GM06990 (cell line): ENCODE results near the gene PTPN23.

Experiments
- DNase-seq: peaks from one replicate; pipeline ENCODE4 v3.0.0-alpha.2; 2011; ENCODE audit not compliant: insufficient read length; ENCODE audit errors: extremely low read depth
- H3K27me3 ChIP-seq: replicated peaks from 2 replicates; pipeline ENCODE4 v1.6.0; 2011; ENCODE audit warnings: low read length; ENCODE audit not compliant: control insufficient read depth, insufficient read depth
- H3K36me3 ChIP-seq: 2 replicates; pipeline ENCODE4 v1.5.1; 2011; ENCODE audit warnings: low read length; ENCODE audit not compliant: control insufficient read depth, insufficient read depth
- H3K4me3 ChIP-seq: replicated peaks from 2 replicates; pipeline ENCODE4 v1.5.1; 2011; ENCODE audit warnings: low read depth, mild to moderate bottlenecking, control low read depth, low read length
- TF ChIP-seq, protein P1 (sequence below): IDR thresholded peaks from 2 replicates; pipeline ENCODE4 v1.5.1; 2011; ENCODE audit warnings: low read length, control low read depth, mild to moderate bottlenecking, inconsistent platforms; ENCODE audit not compliant: insufficient read depth, poor library complexity, severe bottlenecking

The PTPN23 gene

DNA sequence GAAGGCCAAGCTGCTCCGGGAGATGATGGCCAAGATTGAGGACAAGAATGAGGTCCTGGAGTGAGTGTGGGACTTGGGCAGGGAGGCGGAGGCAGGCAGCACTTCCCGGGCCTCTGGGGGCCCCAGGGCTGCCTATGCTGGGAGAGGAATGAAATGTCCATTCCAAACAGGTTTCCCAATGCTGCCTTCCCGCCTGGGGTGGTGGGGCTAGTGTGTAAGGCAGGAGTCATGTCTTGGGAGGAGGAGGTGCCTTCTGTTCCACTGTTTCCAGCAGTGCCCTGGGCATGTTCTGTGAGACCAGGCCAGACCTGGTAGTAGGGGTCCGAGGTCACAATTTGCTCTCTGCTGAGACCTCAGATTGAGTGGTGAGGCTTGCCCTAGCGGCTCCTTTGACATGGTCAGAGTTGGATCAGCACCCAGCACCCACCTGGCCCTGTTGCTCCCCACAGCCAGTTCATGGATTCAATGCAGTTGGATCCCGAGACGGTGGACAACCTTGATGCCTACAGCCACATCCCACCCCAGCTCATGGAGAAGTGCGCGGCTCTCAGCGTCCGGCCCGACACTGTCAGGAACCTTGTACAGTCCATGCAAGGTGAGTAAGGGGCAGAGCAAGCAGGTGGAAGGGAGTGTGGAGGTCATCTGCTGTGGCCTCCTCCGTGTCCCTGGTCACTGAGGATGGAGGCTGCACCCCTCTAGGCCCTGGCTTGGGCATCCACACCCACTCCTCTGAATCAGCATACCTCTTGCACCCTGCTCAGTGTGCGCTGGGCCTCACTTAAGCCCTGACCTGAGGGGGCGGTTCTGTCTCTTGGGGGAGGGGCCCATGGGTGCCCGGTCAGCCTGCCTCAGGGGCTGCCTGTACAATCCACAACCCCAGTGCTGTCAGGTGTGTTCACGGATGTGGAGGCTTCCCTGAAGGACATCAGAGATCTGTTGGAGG lies 27.3 kb downstream of the PTPN23 start:
- Histone ChIP-seq H3K36me3 (peaks cover 39% of the 10 kb centered on the region), H3K27me3 (no peaks in the 10 kb centered on the region), H3K4me3 (no peak overlapping the region)
- TF ChIP-seq, protein P1, sequence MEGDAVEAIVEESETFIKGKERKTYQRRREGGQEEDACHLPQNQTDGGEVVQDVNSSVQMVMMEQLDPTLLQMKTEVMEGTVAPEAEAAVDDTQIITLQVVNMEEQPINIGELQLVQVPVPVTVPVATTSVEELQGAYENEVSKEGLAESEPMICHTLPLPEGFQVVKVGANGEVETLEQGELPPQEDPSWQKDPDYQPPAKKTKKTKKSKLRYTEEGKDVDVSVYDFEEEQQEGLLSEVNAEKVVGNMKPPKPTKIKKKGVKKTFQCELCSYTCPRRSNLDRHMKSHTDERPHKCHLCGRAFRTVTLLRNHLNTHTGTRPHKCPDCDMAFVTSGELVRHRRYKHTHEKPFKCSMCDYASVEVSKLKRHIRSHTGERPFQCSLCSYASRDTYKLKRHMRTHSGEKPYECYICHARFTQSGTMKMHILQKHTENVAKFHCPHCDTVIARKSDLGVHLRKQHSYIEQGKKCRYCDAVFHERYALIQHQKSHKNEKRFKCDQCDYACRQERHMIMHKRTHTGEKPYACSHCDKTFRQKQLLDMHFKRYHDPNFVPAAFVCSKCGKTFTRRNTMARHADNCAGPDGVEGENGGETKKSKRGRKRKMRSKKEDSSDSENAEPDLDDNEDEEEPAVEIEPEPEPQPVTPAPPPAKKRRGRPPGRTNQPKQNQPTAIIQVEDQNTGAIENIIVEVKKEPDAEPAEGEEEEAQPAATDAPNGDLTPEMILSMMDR = no peak
- no peak for DNase-seq

DNA sequence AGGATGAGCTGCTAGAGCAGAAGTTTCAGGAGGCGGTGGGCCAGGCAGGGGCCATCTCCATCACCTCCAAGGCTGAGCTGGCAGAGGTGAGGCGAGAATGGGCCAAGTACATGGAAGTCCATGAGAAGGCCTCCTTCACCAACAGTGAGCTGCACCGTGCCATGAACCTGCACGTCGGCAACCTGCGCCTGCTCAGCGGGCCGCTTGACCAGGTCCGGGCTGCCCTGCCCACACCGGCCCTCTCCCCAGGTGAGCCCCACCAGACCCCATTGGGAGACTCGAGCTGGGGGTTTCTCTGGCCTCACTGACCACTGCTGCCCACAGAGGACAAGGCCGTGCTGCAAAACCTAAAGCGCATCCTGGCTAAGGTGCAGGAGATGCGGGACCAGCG lies 28.0 kb downstream of the PTPN23 start:
- peaks cover 45% of the 10 kb centered on the region for H3K36me3 ChIP-seq
- no peak for DNase-seq
- no peaks in the 10 kb centered on the region for H3K27me3 ChIP-seq
- TF ChIP-seq, protein P1 = no peak
- H3K4me3 ChIP-seq = no peak overlapping the region

DNA sequence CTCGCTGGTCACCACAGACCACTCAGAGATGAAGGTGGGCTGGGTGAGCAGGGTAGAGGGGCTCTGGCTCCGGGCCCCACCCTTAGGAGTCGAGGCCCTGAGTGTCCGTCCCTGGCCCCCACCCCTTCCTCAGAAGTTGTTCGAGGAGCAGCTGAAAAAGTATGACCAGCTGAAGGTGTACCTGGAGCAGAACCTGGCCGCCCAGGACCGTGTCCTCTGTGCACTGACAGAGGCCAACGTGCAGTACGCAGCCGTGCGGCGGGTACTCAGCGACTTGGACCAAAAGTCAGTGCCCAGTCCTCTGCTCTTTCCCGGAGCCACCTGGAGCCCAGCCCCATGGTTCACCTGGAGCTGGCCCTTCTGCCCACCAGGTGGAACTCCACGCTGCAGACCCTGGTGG lies 28.5 kb downstream of the PTPN23 start:
- no peak for DNase-seq
- Histone ChIP-seq H3K27me3 (no peaks in the 10 kb centered on the region), H3K36me3 (peaks cover 49% of the 10 kb centered on the region), H3K4me3 (no peak overlapping the region)
- TF ChIP-seq, protein P1 = no peak

DNA sequence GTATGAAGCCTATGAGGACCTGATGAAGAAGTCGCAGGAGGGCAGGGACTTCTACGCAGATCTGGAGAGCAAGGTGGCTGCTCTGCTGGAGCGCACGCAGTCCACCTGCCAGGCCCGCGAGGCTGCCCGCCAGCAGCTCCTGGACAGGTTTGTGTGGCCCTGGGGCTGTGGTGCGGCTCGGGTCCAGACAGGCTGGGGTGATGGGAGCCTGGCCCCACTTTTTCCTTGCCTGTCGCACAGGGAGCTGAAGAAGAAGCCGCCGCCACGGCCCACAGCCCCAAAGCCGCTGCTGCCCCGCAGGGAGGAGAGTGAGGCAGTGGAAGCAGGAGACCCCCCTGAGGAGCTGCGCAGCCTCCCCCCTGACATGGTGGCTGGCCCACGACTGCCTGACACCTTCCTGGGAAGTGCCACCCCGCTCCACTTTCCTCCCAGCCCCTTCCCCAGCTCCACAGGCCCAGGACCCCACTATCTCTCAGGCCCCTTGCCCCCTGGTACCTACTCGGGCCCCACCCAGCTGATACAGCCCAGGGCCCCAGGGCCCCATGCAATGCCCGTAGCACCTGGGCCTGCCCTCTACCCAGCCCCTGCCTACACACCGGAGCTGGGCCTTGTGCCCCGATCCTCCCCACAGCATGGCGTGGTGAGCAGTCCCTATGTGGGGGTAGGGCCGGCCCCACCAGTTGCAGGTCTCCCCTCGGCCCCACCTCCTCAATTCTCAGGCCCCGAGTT lies 29.0 kb downstream of the PTPN23 start:
- TF ChIP-seq, protein P1 = no peak
- peaks cover 53% of the 10 kb centered on the region for H3K36me3 ChIP-seq
- DNase-seq = no peak
- H3K4me3 ChIP-seq = no peak overlapping the region
- H3K27me3 ChIP-seq = no peaks in the 10 kb centered on the region

DNA sequence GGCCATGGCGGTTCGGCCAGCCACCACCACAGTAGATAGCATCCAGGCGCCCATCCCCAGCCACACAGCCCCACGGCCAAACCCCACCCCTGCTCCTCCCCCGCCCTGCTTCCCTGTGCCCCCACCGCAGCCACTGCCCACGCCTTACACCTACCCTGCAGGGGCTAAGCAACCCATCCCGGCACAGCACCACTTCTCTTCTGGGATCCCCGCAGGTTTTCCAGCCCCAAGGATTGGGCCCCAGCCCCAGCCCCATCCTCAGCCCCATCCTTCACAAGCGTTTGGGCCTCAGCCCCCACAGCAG lies 29.5 kb downstream of the PTPN23 start:
- no peaks in the 10 kb centered on the region for H3K27me3 ChIP-seq
- TF ChIP-seq, protein P1 = no peak
- no peak for DNase-seq
- peaks cover 54% of the 10 kb centered on the region for H3K36me3 ChIP-seq
- no peak overlapping the region for H3K4me3 ChIP-seq
